Endothelial cell (in vitro differentiated cells): ENCODE measurements around the gene MPP3. TPM values are rescaled to one million over a fixed set of nuclear protein-coding genes. Genes with fewer than 3 reads are reported as not detected.
A peak's percentile ranks its signal among the peaks of the same experiment; 100 is the strongest.

ENCODE experiments used
- DNase-seq: peaks from one replicate; pipeline ENCODE4 v3.0.0; 2021; ENCODE audit warnings: low spot score
- H3K27ac Mint-ChIP-seq: one replicate; pipeline ENCODE4 v1.8.0; 2021; ENCODE audit warnings: mixed read lengths, inconsistent platforms; ENCODE audit not compliant: unreplicated experiment
- H3K27me3 Mint-ChIP-seq: one replicate; pipeline ENCODE4 v1.8.0; 2021; ENCODE audit warnings: mild to moderate bottlenecking, moderate library complexity, mixed read lengths, inconsistent platforms; ENCODE audit not compliant: unreplicated experiment
- H3K36me3 Mint-ChIP-seq: one replicate; pipeline ENCODE4 v1.8.0; 2021; ENCODE audit warnings: mild to moderate bottlenecking, low read depth, mixed read lengths, inconsistent platforms; ENCODE audit not compliant: unreplicated experiment
- H3K4me1 Mint-ChIP-seq: one replicate; pipeline ENCODE4 v1.8.0; 2021; ENCODE audit warnings: mild to moderate bottlenecking, mixed read lengths, inconsistent platforms; ENCODE audit not compliant: unreplicated experiment
- H3K4me3 Mint-ChIP-seq: one replicate; pipeline ENCODE4 v1.8.0; 2021; ENCODE audit warnings: mild to moderate bottlenecking, mixed read lengths, inconsistent platforms; ENCODE audit not compliant: unreplicated experiment
- H3K9me3 Mint-ChIP-seq: one replicate; pipeline ENCODE4 v1.8.0; 2021; ENCODE audit warnings: mixed read lengths, inconsistent platforms; ENCODE audit not compliant: unreplicated experiment
- CTCF ChIP-seq: fragments of 200-600 bp; sonication (generic); IDR thresholded peaks from one replicate; pipeline ENCODE4 v1.5.0; 2021; ENCODE audit warnings: antibody characterized with exemption; ENCODE audit not compliant: unreplicated experiment
- total RNA-seq: library from RNA; stranded (reverse); fragmentation: NEBNext Ultra II Directional; extraction: Animal tissue kit (Norgen Biotek cat#: 25700); gene quantifications from one replicate; pipeline ENCODE4 v1.2.1, GENCODE V29; 2021; ENCODE audit not compliant: unreplicated experiment

Gene MPP3
- total RNA-seq, 1 donor from 2014 or later, result 5.2 TPM

GRCh38 chr17:43879723-43880419 lies 46.9 kb upstream of the MPP3 start:
- TF ChIP-seq CTCF, result no peak
- Mint-ChIP-seq H3K27me3 (peaks cover 8% of the 10 kb centered on the region), H3K4me3 (no peak overlapping the region), H3K36me3 (no peaks in the 10 kb centered on the region), H3K4me1 (peaks cover 4% of the 10 kb centered on the region), H3K9me3 (no peaks in the 10 kb centered on the region), H3K27ac (no peak overlapping the region)
- DNase-seq, result no peak

GRCh38 chr17:43878260-43879175 lies 45.6 kb upstream of the MPP3 start:
- Mint-ChIP-seq H3K9me3 (no peaks in the 10 kb centered on the region), H3K4me3 (no peak overlapping the region), H3K27me3 (peaks cover 8% of the 10 kb centered on the region), H3K4me1 (peaks cover 4% of the 10 kb centered on the region), H3K36me3 (no peaks in the 10 kb centered on the region), H3K27ac (no peak overlapping the region)
- peak; percentile 96 for TF ChIP-seq CTCF
- DNase-seq, result peak; percentile 90

GRCh38 chr17:43877451-43878155 lies 44.7 kb upstream of the MPP3 start:
- H3K4me1 Mint-ChIP-seq, result peaks cover 4% of the 10 kb centered on the region
- H3K4me3 Mint-ChIP-seq, result no peak overlapping the region
- peaks cover 8% of the 10 kb centered on the region for H3K27me3 Mint-ChIP-seq
- H3K27ac Mint-ChIP-seq, result no peak overlapping the region
- no peak for DNase-seq
- TF ChIP-seq CTCF, result no peak
- H3K36me3 Mint-ChIP-seq, result no peaks in the 10 kb centered on the region
- H3K9me3 Mint-ChIP-seq, result no peaks in the 10 kb centered on the region

GRCh38 chr17:43877031-43877430 lies 44.1 kb upstream of the MPP3 start:
- Mint-ChIP-seq H3K27ac (no peak overlapping the region), H3K4me3 (no peak overlapping the region), H3K27me3 (peaks cover 7% of the 10 kb centered on the region), H3K36me3 (no peaks in the 10 kb centered on the region), H3K9me3 (no peaks in the 10 kb centered on the region), H3K4me1 (peaks cover 4% of the 10 kb centered on the region)
- DNase-seq, result no peak
- no peak for TF ChIP-seq CTCF
